ENCODE data around the gene PKIB.

Gene PKIB

DNA sequence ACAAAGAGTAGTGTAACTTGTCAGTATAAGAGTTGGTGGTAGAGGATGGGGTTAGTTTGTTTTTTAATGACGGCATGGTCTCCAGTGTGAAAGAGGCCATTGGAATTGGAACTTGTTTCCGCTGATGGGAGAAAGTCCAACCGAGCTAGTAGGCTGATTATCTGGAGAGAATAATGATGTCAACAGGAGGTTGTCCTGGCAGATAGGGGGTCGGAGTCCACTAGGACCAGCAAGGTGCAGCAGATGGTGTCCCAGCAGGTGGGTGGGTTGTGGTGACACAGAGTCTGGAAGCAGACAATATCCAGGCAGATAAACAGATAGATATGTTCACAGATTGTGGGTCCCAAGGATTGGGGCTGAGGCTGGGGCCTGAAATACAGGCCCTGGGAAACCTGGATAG is 35.1 kb downstream of the PKIB start:
- Histone ChIP-seq H3K4me3 (ENCODE audit: insufficient read depth, low read depth, low read length) (no peak overlapping the region), H3K36me3 (ENCODE audit: control insufficient read depth, insufficient read depth, low read length) (peaks cover 4% of the 10 kb centered on the region), H3K27ac (ENCODE audit: insufficient read depth, low read depth, low read length, poor library complexity, severe bottlenecking) (no peak overlapping the region), H3K9me3 (ENCODE audit: control insufficient read depth, low read length) (no peaks in the 10 kb centered on the region), H3K4me1 (ENCODE audit: control insufficient read depth, insufficient read depth, low read length) (no peaks in the 10 kb centered on the region), H3K27me3 (ENCODE audit: control insufficient read depth, insufficient read depth, low read length, poor library complexity, severe bottlenecking) (no peaks in the 10 kb centered on the region)
- WGBS, 2 experiments = 93 to 95% methylated on average over 4 of the region's 4 CpGs

DNA sequence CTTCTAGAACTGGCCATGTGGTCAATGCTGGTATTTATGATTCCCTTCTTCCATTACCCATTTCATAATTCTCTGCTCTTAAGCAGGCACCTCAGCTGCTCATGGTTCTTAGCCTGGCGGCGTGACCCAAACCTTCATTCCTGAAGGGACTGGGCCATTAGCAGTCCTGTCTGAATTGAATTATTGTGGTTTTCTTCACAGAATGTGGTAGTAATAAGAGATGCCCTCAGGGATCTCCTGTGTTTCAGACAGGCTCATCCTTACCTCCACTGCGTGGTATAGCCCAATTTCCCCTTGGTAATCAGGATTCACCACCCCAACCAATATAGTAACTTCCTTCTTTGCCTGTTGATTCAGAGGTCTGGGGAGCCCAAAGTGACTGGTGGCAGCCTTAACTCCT is 37.6 kb downstream of the PKIB start:
- Histone ChIP-seq H3K27ac (ENCODE audit: insufficient read depth, low read depth, low read length, poor library complexity, severe bottlenecking) (no peak overlapping the region), H3K9me3 (ENCODE audit: control insufficient read depth, low read length) (no peaks in the 10 kb centered on the region), H3K27me3 (ENCODE audit: control insufficient read depth, insufficient read depth, low read length, poor library complexity, severe bottlenecking) (no peaks in the 10 kb centered on the region), H3K4me3 (ENCODE audit: insufficient read depth, low read depth, low read length) (no peak overlapping the region), H3K4me1 (ENCODE audit: control insufficient read depth, insufficient read depth, low read length) (no peaks in the 10 kb centered on the region), H3K36me3 (ENCODE audit: control insufficient read depth, insufficient read depth, low read length) (peaks cover 4% of the 10 kb centered on the region)
- WGBS, 2 experiments = 74 to 85% methylated on average over 3 of the region's 3 CpGs

DNA sequence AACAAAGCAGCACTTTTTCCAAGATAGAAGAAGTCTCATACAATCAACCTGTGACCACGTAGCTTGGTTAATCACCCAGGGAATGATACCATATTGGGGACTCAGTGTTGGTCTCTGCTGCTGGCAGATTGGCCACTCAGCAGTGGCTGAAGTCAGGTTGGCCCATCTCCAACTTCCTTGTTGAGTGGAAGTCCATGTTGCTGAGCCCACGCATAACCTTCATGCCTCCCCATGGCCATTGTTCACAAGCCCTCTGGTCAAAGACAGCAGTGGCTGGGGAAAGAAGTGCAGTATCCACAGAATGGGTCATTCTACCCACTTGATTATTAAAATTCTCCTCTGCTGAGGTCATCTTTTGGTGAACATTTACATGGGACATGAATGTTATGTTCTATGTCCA is 38.5 kb downstream of the PKIB start:
- Histone ChIP-seq H3K36me3 (ENCODE audit: control insufficient read depth, insufficient read depth, low read length) (peaks cover 4% of the 10 kb centered on the region), H3K9me3 (ENCODE audit: control insufficient read depth, low read length) (no peaks in the 10 kb centered on the region), H3K4me3 (ENCODE audit: insufficient read depth, low read depth, low read length) (no peak overlapping the region), H3K4me1 (ENCODE audit: control insufficient read depth, insufficient read depth, low read length) (no peaks in the 10 kb centered on the region), H3K27me3 (ENCODE audit: control insufficient read depth, insufficient read depth, low read length, poor library complexity, severe bottlenecking) (no peaks in the 10 kb centered on the region), H3K27ac (ENCODE audit: insufficient read depth, low read depth, low read length, poor library complexity, severe bottlenecking) (no peak overlapping the region)
- WGBS, 2 experiments = 87 to 96% methylated on average over 2 of the region's 2 CpGs

DNA sequence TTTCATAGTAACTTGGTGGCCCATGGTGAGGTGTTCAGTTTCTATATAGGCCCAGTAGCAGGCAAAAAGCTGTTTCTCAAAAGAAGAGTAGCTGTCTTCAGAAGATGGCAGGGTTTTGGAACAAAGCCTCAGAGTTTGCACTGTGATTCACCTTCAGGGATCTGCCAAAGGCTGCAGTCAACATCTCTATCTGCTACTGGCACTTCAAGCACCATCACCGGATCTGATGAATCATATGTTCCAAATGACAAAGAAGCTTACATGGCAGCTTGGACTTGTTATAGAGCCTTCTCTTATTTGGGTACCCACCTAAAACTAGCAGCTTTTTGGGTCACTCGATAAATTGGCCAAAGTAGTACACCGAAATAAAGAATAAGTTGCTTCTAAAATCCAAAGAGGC is 39.5 kb downstream of the PKIB start:
- Histone ChIP-seq H3K9me3 (ENCODE audit: control insufficient read depth, low read length) (no peaks in the 10 kb centered on the region), H3K27me3 (ENCODE audit: control insufficient read depth, insufficient read depth, low read length, poor library complexity, severe bottlenecking) (no peaks in the 10 kb centered on the region), H3K27ac (ENCODE audit: insufficient read depth, low read depth, low read length, poor library complexity, severe bottlenecking) (no peak overlapping the region), H3K36me3 (ENCODE audit: control insufficient read depth, insufficient read depth, low read length) (peaks cover 4% of the 10 kb centered on the region), H3K4me3 (ENCODE audit: insufficient read depth, low read depth, low read length) (no peak overlapping the region), H3K4me1 (ENCODE audit: control insufficient read depth, insufficient read depth, low read length) (no peaks in the 10 kb centered on the region)
- 96 to 98% methylated on average over 3 of the region's 3 CpGs for WGBS, 2 experiments

DNA sequence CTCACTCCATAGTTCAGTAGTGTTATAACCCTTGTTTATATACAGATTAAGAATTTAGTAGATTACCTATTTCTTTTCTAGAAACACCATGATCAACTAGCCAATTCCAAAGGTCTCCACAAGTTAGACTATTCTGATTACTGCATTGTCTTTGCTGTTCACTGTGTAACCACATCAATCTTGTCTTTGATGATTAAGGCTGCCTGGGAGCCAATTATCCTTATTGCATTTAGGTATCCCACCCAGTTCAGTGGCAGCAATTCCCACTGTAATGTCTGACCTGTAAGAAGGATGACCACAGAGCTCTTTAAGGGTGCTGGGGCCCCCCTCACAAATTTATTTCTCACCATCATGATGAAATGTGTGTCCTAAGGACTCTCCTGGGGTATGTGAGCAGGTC is 40.2 kb downstream of the PKIB start:
- Histone ChIP-seq H3K27me3 (ENCODE audit: control insufficient read depth, insufficient read depth, low read length, poor library complexity, severe bottlenecking) (no peaks in the 10 kb centered on the region), H3K4me1 (ENCODE audit: control insufficient read depth, insufficient read depth, low read length) (no peaks in the 10 kb centered on the region), H3K9me3 (ENCODE audit: control insufficient read depth, low read length) (no peaks in the 10 kb centered on the region), H3K36me3 (ENCODE audit: control insufficient read depth, insufficient read depth, low read length) (peaks cover 4% of the 10 kb centered on the region), H3K27ac (ENCODE audit: insufficient read depth, low read depth, low read length, poor library complexity, severe bottlenecking) (no peak overlapping the region), H3K4me3 (ENCODE audit: insufficient read depth, low read depth, low read length) (no peak overlapping the region)

DNA sequence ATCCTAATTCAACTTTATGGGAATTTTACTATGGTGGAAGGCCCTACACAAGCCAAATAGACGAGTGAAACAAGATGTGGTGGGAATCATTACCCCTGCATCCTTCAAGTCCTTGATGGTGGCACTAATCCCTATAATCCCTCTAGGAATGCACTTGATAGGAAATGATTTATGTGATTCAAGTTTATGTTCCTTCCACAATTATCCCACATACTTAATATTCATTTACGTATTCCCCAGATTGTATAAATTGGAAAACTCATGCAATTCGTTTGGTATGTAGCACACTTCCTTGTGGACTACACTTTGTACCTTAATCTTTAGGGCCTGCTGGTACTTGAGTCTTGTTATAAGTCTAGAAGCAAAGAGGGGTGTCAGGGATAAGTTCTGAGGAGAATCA is 40.8 kb downstream of the PKIB start:
- Histone ChIP-seq H3K4me1 (ENCODE audit: control insufficient read depth, insufficient read depth, low read length) (no peaks in the 10 kb centered on the region), H3K4me3 (ENCODE audit: insufficient read depth, low read depth, low read length) (no peak overlapping the region), H3K27me3 (ENCODE audit: control insufficient read depth, insufficient read depth, low read length, poor library complexity, severe bottlenecking) (no peaks in the 10 kb centered on the region), H3K27ac (ENCODE audit: insufficient read depth, low read depth, low read length, poor library complexity, severe bottlenecking) (no peak overlapping the region), H3K36me3 (ENCODE audit: control insufficient read depth, insufficient read depth, low read length) (peaks cover 4% of the 10 kb centered on the region), H3K9me3 (ENCODE audit: control insufficient read depth, low read length) (no peaks in the 10 kb centered on the region)
- 96 to 100% methylated on average over 3 of the region's 3 CpGs for WGBS, 2 experiments

DNA sequence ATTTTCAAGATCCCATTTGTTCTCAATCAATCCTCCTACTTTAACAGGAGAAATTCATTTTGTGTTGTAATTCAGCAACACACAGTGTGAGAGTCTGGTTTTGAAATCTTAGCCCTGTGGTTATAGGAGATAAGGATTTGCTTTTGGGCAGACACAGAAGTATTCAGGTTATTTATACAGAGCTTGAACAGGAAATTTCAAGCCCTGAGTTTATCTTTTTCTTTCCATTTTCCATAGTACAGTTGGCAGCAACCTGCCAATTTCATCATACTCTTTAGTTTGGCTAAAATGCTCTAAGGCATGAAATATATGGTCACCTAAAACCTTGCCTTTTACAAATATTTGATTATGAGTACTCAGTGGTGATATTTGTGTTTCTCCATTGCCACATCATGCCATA is 41.4 kb downstream of the PKIB start:
- Histone ChIP-seq H3K4me3 (ENCODE audit: insufficient read depth, low read depth, low read length) (no peak overlapping the region), H3K27me3 (ENCODE audit: control insufficient read depth, insufficient read depth, low read length, poor library complexity, severe bottlenecking) (no peaks in the 10 kb centered on the region), H3K4me1 (ENCODE audit: control insufficient read depth, insufficient read depth, low read length) (no peaks in the 10 kb centered on the region), H3K36me3 (ENCODE audit: control insufficient read depth, insufficient read depth, low read length) (peaks cover 4% of the 10 kb centered on the region), H3K27ac (ENCODE audit: insufficient read depth, low read depth, low read length, poor library complexity, severe bottlenecking) (no peak overlapping the region), H3K9me3 (ENCODE audit: control insufficient read depth, low read length) (no peaks in the 10 kb centered on the region)

DNA sequence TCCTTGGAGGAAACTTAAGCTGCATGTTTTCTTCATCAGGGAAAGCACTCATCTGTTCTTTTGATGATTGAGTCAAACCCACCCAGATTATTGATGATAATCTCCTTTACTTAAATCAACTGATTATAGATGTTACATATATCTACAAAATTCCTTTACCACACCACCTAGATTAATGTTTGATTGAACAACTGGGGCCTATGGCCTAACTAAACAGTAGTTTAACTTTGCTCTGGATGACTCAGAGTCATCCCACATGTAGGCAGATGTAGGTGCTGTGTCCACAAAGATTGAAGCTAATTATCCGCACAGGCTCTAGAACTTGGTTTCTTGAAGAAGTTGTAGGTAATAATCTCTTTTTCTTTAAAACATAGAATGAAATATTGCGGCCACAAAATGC is 42.2 kb downstream of the PKIB start:
- Histone ChIP-seq H3K4me1 (ENCODE audit: control insufficient read depth, insufficient read depth, low read length) (no peaks in the 10 kb centered on the region), H3K27ac (ENCODE audit: insufficient read depth, low read depth, low read length, poor library complexity, severe bottlenecking) (no peak overlapping the region), H3K27me3 (ENCODE audit: control insufficient read depth, insufficient read depth, low read length, poor library complexity, severe bottlenecking) (no peaks in the 10 kb centered on the region), H3K9me3 (ENCODE audit: control insufficient read depth, low read length) (no peaks in the 10 kb centered on the region), H3K36me3 (ENCODE audit: control insufficient read depth, insufficient read depth, low read length) (peaks cover 4% of the 10 kb centered on the region), H3K4me3 (ENCODE audit: insufficient read depth, low read depth, low read length) (no peak overlapping the region)
- WGBS, 2 experiments = 94 to 100% methylated on average over 1 to 2 of the region's 2 CpGs

DNA sequence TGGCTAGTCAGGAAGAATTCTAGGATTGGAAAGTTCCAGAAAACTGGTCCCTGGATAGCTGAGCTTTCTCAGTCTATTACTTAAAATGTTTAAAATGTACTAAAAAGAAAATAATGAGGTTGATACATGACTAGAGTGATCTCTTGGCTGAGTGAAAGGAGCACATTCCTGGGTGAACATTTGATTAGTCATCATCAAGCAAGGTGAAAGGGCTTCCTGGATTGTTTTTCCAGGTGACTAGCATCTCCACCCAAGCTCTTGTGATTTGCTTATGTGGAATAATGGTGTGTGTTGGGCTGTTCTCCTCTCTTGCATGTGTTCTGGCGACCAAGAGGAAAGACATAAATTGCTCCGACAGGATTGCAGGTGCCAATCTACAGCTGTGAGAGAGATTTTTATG is 42.9 kb downstream of the PKIB start:
- H3K27ac ChIP-seq (ENCODE audit: insufficient read depth, low read depth, low read length, poor library complexity, severe bottlenecking) = no peak overlapping the region
- 63 to 70% methylated on average over 2 of the region's 2 CpGs for WGBS, 2 experiments
- no peaks in the 10 kb centered on the region for H3K27me3 ChIP-seq (ENCODE audit: control insufficient read depth, insufficient read depth, low read length, poor library complexity, severe bottlenecking)
- no peaks in the 10 kb centered on the region for H3K9me3 ChIP-seq (ENCODE audit: control insufficient read depth, low read length)
- H3K36me3 ChIP-seq (ENCODE audit: control insufficient read depth, insufficient read depth, low read length) = peaks cover 4% of the 10 kb centered on the region
- no peak overlapping the region for H3K4me3 ChIP-seq (ENCODE audit: insufficient read depth, low read depth, low read length)
- H3K4me1 ChIP-seq (ENCODE audit: control insufficient read depth, insufficient read depth, low read length) = no peaks in the 10 kb centered on the region

DNA sequence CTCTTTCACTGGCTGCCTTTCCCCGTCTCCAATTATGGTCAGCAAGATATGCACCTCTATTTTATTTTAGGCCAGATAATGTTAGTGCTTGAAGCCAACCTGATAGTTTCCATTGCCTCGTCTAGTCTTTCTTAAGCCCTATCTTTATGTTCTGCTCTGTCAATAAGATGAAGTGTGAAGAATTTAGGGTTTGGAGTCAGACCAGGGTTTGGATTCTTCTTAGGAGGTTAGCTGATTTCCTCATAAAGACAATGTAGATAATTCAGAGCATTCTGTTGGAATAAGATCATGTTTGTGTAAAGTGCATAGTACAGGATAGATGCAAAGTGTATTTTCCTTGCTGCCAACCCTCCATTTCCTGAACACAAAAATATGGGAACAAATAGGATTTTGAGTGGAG is 43.8 kb downstream of the PKIB start:
- H3K4me3 ChIP-seq (ENCODE audit: insufficient read depth, low read depth, low read length) = no peak overlapping the region
- H3K27me3 ChIP-seq (ENCODE audit: control insufficient read depth, insufficient read depth, low read length, poor library complexity, severe bottlenecking) = no peaks in the 10 kb centered on the region
- H3K9me3 ChIP-seq (ENCODE audit: control insufficient read depth, low read length) = no peaks in the 10 kb centered on the region
- WGBS, 2 experiments = 94 to 97% methylated on average over 2 of the region's 2 CpGs
- no peaks in the 10 kb centered on the region for H3K4me1 ChIP-seq (ENCODE audit: control insufficient read depth, insufficient read depth, low read length)
- peaks cover 2% of the 10 kb centered on the region for H3K36me3 ChIP-seq (ENCODE audit: control insufficient read depth, insufficient read depth, low read length)
- no peak overlapping the region for H3K27ac ChIP-seq (ENCODE audit: insufficient read depth, low read depth, low read length, poor library complexity, severe bottlenecking)

DNA sequence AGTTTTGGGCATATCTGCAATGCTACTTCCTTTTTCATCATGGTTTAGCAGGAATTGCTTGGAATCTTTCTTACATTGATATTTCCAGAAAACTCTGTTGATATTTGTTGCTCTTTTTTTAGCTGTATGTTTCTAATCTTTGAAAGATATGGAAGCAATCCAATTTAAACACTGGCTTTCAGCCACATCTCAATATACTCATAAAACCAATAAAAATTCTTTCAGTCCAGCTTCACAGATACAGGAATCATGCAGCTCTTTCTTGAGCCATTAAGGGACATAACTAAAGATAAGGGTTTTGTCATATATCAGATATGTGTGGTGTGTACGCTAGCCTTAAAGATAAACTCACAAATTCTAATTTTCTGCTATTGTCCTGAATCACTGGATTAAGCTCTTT is 47.4 kb downstream of the PKIB start:
- H3K27ac ChIP-seq (ENCODE audit: insufficient read depth, low read depth, low read length, poor library complexity, severe bottlenecking) = no peak overlapping the region
- no peaks in the 10 kb centered on the region for H3K36me3 ChIP-seq (ENCODE audit: control insufficient read depth, insufficient read depth, low read length)

More for the DNA sequence above, 47.4 kb downstream of the PKIB start:
- H3K4me1 ChIP-seq (ENCODE audit: control insufficient read depth, insufficient read depth, low read length) = no peaks in the 10 kb centered on the region
- H3K4me3 ChIP-seq (ENCODE audit: insufficient read depth, low read depth, low read length) = no peak overlapping the region
- WGBS, 2 experiments = no CpG with 5 or more reads among the region's 1 CpG
- no peaks in the 10 kb centered on the region for H3K27me3 ChIP-seq (ENCODE audit: control insufficient read depth, insufficient read depth, low read length, poor library complexity, severe bottlenecking)
- H3K9me3 ChIP-seq (ENCODE audit: control insufficient read depth, low read length) = no peaks in the 10 kb centered on the region

Measured in ectodermal cell (in vitro differentiated cells).